Activated CD8-positive, alpha-beta memory T cell treated with anti-CD3 and anti-CD28 coated beads for 4 hours (primary cell): Measurements from ENCODE around the gene MPPED2.

ENCODE experiments used
- DNase-seq, 2 donors: peaks; one replicate each; pipeline ENCODE4 v3.0.0-alpha.2; 2020; ENCODE audit warnings: low read depth in 2 of 2

Gene MPPED2

DNA sequence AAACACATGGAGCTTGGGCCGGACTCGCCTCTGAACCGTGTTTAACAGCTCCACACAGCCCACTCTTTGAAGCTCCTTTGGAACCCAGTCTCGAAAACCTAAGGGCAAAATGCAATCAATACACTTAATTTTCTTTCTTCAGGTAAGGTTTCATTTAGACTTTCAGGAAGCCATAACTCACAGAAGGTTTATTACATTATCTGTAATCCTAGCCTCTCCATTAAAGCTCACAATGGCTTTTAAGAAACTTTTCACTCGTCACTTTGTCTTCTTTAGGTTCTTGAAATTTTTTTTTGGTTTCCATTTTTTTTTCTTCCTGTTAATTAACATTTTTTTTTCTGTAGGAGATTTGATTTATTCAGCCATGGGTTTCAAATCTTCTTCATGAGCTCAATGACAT, 171.9 kb downstream of the MPPED2 start:
- DNase-seq, result no peak

DNA sequence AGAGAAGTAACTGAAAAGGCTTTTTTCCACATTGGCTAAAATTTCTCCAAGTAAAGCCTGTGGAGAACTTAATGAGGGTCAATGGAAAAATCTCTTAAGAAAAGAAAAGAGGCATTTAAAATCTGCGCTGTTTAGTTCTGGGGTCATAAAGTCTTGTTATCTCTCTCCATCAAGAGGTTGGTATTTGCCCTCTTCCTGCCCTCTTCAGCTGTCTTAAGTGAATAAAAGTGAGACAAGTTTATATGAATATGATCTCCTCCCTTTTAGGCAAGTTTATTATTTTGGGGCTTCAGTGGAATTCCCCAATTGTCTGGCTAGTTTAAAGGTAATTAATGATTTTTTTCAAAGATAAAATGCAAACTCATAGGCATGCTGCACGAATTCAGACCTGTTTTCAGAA, 173.6 kb downstream of the MPPED2 start:
- DNase-seq, result no peak

DNA sequence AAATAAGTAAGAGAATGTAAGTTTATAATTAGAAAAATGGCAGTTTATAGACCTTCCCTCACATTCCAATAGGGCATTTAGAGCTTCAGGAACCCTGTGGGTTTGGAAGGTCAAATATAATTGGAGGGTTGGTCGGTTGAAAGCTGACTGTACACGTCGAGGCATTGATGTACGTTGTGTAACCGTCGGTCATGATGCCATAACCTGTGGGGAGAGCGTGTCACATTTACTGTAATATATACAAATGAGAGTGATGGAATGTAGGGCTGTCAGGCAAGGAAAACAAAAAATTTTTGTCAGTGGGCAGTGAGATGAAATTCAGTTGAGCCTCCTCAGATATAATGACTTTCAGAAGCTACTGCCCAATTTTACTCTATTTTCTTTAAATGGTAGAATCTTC, 174.8 kb downstream of the MPPED2 start:
- no peak for DNase-seq

DNA sequence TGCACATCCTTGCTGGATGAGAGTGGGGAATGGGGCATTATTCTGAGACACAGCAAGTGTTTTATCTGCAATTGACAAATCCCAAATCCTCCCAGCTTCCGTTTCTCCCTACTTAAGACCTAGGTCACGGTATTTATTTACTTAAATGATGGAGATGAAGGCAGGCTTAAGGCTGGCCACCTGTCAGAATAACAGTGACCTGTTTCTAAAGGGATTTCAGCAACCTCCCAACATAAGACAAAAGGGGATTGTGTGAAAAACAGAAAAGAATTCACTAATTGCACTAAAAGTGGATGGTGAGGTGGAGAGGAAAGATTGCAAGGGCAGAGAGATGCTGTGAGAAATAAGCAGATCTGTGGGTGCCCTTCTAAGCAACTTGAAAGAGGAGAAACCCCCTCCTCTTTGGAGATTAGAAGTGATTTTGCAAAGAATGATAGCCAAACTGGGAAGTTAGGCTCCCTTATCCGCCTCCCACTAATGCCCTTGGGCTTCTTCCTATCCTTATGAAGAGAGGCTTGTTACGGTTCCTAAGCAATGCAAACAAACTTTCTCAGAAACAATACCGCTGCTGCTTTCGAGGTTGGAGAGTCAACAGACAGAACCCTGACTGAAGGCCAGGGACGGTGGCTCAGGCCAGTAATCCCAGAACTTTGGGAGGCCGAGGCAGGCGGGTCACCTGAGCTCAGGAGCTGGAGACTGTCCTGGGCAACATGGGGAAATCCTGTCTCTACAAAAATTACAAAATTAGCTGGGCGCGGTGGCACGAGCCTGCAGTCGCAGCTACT, 179.0 kb downstream of the MPPED2 start:
- DNase-seq, result no peak

DNA sequence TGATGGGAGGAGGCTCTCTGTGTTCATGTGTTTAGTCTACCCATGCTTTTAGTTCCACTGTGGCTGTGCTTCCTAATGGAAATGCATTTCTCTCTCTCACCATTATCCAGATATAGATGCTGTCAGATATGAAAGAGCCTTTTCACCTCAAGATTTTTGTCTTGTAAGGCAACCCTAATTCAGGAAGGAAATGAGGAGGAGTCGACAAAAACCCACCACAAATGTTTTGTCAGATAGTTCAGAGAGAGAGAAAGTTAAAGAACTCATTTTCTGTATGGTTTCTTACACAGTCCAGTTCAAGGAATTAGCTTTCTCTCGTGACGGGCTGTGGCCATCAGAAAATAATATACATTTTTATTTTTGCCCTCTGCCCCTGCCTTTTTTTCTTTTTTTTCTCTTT, 180.8 kb downstream of the MPPED2 start:
- no peak for DNase-seq

DNA sequence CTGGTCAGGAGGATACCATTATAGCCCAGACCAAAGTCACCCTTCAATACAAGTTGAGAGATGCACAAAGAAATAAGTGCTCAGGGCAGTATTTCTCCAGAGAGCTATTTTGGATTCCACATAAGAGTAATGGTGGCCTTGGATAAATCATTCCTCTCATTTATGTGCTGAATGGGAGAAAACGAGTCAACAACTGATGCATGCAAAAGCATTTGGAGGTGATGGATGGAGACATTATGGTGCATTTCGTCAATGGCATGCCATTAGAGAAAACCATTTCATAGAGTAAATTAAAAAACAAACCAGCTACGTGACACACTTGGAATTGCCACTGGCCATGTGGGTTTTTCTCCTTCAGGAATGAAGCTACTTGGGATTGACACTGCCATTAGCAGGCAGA, 182.0 kb downstream of the MPPED2 start:
- DNase-seq, result no peak

DNA sequence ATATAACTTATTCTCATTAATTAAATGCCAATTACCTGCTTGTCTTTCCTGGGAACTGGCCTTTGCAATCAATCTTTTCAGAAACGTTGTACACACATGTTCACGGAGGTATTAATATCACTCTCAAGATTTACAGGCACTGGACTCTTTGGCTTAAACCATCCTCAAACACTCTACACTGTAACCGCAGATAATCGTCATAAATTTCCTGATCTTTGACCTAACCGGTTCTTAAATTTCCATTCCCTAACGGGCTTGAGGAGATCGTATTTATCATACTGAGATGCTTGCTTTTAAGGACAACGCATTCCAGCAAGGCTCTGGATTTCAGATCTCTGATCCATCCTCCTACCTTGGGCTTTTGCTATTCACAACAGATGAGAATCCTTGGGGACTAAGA, 190.4 kb downstream of the MPPED2 start:
- no peak for DNase-seq

DNA sequence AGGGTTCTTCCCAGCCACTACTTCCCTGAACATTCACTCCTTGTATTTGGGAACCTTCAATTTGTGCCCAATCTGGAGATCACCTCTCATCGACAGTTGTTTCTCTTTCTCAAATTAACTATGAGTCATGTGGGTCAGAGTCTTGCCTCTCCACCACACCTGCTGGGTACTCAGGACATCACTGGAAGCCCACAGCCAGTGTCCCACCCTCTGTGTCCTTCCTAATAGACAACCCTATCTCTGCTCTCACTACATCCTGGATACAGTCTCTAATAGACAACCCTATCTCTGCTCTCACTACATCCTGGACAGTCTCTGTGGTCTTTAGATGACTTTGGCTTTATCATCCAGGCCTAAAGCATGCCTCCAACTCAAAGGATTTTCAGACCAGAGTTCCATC, 193.1 kb downstream of the MPPED2 start:
- DNase-seq, result no peak

DNA sequence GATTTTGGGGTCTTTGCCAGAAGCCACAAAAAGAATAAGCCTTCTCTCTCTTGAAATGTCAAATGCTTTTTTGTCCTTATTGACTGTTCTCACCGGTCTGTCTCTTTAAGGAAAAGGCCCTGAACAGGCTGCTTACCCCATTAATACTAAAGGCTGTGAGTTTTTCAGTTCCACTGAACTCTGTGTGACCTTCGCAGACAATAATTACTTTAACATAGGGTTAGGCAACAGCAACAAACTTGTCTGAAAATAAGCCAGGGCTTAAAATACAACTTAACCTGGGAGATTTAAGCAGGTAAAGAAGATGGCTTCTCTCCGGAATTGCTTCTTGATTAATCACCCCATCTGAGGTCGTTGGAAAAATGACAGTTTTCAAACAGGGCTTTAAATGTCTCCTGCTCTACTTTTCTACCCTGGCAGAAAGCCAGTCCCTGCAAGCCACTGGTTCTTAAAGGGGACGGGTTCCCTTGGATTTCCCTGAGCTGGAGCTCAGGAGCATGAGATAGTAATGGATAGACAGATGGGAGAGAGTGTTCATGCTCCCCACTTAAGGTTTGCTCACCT, 193.8 kb downstream of the MPPED2 start:
- DNase-seq, result no peak

DNA sequence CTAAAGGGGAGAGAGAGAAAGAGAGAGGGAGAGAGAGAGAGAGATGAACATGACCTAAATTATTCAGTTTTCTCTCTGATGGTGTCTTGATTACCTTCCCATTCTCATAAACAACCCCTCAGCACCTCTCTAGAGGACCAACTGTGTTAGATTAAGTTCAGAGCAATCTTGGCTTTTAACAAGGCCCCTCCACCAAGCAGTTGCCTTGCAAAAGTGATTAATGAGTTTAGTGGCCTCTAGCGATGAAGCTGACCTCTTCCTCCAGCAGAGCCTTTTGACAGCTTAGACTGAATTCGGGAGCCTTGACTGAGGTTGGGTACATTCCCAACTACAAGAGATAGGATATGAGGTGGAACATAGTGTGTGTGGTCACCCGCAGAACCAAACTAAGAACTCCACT, 197.2 kb downstream of the MPPED2 start:
- no peak for DNase-seq

DNA sequence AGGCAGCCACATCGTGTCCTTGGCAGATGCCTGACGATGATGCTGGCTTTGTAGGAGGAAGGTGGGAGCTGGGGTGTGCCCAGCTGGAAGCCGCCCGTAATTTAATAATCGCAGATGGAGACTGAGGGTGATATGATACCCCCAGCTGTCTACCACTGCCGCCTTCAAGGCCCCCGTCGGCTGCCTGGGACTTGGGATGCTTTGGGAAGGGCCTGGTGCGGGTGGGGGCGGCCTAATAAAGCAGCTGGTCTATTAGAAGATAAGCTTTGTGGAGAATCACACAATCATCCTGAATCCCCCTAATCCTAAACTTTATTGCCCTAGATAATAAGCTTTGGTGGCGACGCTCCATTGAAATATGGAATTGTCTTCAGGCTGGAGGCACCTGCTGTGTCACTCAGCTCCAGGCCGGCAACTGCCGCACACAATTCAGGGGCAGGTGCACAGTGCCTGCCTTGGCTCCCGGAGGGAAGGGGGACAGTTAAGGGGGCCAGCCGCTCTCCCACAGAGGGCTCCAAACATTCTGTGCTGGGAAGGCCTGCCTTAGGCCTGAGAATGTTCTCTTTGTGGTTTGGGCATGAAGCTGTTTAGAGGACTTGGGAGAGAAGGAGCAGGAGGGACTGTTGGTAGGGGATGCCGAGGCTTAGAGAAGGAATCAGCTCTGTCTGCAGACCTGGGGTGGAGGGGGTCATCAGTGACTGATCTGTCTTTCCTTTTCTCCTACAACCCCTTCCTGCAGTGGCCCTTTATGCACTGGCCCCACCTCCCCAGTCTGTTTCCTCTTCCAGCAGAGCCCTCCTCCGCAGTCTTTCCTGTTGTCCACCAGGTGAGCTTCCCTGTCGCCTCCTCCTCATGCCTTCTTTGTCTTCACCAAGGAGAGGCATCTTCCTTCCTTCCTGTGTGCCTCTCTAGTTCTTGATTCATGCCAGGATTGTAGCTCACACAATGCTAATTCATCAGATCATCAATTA, 198.0 kb downstream of the MPPED2 start:
- no peak for DNase-seq

DNA sequence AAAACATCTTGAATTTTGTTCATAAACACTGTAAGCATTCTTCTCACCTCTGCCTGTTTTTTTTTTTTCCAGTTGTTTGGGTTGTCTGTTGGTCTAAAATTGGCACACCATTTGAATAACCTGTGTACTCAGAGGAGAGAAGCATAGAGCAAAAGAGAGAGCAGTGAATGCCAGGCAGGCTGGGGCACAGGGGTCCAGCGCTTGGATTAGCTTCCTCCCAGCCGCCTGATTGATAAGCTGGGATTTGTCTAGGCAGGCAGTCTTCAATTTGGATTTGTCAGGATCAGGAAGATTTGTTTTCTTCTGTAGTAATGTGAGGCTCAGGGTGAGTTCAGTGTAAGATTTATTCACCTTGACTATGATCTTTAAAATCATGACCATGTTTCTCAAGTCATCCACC, 204.3 kb downstream of the MPPED2 start:
- DNase-seq, result no peak

DNA sequence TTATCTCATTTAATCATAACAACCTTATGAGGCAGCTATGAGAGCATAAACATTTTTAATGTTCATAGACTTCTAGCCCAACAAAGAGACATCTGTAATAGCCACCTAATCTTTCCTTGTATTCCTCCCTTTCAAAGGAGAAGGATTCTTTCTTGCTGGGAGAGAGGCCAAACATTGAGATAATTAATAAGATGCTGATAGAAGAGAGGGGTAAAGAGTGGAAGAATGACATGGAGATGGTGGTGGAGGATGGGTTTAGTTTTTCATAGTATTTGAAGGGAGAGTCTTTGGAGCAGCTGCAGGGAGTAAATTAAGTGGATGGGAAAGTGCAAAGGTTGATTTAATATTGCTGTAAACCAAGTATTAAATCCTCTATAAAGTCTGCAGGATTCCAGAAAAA, 205.3 kb downstream of the MPPED2 start:
- no peak for DNase-seq

DNA sequence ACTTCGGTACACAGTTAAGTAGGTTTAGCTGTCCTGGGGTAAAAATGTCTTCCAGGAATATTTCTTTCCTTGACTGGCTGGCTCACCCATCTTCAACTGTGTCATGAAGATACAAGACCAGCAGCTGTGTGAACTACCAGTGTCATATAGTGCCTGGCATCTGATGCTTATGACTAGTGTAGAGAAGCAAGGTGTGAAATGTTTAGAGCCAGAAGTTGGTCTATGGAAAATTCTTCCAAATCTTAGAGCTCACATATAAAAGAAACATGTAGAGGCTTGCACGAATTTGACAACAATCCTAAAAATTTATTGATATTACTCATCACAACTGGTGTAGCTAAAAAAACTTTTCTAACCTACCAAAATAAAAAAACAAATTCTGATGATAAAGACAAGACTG, 208.8 kb downstream of the MPPED2 start:
- DNase-seq, result no peak

DNA sequence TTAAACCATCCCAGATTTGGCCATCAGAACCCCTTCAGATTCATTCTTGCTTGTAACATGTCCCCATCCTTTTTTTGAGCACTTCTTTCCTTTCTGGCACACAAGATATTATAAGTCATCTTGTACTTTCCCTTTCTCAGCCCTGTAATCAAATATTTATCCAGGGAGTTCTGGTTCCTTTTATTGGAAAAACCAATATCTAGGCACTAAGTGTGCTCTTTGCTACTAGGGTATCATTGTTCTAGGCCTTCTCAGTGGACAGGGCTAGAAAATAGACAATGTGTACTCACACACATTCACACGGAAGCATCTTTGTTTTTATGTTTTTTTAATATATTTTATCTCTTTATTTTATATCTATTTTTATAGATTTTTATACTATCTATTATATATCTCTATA, 216.0 kb downstream of the MPPED2 start:
- DNase-seq, result no peak

DNA sequence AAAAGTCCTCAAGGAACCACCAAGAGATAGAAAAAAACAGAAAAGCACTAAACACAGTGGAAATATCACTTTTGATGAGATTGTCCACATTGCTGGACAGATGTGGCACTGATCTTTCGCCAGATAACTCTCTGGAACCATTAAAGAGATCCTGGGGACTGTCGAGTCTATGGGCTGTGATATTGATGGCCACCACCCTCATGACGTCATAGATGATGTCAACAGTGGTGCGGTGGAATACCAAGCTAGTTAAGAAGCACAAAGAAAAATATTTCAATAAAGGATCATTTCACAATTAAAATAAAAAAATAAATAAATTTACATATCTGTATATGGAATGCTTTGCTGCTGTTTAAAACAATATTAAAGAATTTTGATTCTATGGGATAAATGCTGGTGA, 217.8 kb downstream of the MPPED2 start:
- DNase-seq, result no peak

DNA sequence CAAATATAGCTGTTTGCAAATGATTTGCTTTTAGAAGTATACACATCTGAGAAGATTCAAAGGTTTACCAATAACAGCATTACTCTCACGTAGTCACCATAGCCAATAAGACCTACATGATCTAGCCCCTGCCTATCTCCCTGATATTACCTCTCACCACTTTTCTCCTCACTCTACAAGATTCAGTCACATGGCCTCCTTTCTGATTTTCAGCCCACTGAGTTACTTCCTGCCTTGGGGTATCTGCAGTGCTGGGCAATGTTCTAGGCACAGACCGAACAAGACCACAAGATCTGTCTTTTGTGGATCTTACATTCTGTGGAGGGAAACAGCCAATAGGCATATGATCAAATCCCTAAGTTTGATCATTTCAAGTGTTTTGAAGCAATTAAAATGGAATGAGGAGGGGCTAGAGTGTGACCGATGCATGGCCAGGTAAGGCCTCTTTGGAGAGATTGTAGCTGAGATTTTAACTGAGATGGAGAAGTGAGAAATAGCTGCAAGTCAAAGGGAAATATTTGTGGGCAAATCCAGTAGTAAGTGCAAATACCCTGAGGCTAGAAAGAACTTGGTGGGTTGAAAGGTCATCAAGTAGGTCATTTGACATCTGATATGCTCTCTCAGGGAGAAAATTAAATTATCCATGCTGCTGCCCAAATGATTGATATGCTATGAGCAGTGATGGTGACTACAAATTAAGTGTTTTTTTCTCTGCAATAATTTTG, 220.2 kb downstream of the MPPED2 start:
- DNase-seq, result no peak

DNA sequence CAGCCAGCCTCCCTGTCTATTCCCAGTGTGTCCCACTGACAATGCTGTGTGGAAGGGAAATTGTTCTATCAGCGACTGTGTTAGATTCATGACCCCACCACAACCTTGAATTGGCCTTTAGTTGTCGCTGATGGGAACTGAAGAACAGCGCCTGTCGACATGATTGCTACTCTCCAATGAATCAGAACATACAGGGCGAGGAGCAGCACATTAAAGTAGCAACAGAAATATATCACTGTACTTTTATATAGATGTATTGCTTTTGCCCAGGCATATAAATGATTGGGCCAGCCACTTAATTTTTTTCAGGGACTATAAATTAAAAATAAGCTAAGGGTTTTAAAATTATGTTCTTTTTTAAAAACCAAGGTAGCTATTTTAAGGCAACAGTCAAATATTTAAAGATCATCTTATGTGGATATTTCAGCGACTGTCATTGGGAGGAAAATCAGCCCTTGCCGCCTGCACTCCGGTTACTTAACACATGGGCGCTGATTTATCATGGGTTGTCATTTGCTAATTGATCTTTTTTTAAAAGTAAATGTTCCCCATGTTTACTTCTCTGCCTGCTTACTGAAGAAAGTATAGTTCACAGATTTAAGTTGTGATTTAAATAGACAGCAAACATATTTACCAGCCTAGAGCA, 221.2 kb downstream of the MPPED2 start:
- DNase-seq, result no peak

DNA sequence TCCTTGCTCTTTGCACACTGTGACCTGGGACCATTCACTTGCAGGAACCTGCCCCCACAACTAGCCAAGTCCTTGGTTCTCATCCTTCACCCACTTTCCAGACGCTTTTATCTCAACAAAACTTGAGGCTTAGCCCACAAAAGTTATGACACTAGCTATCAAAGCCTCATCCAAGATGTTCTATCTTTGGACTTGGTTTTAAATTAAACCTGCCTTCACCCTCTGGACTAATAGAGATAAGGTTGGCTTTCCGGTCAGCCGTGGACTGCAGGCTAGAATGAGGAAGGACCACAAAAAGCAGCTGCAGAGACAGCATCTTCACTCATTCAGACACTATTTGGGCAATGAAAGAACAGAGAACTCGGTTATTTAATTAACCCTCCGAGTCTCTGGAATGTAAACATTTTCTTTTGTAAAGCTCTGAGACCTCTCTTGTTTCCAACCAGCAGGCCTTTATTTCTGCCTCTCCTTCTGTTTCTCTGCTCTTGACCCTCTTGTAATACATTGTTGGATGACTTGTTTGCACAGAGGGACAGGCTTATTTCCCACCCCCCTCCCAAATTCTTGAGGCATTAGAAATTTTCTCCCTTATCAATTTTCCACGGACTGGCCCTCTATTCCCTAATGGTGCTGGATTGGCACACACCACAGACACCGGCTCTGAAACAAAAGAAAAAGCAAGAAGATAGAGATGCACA, 221.9 kb downstream of the MPPED2 start:
- DNase-seq, result no peak

DNA sequence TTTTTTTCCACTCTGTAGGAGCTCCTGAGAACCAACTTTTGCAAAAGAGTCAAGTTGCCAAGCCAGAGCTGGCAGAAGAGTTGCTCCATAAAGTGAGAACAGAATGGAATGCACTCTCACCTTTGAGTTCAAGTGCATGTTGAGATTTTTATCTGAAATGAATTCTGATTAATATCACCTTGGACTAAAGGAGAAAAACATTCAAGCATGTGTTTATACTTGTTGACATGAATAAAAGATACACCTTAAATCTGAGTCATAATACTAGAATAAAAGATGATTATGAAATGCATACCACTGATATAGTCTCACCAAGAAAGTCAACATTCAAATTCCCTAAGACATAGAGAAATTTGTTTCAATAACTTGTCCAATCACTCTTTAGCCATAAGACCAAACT, 225.4 kb downstream of the MPPED2 start:
- no peak for DNase-seq
